GM19351 (cell line): Measurements from ENCODE around the gene PRG3.
A peak's percentile ranks its signal among the peaks of the same experiment; 100 is the strongest.

Source experiments
- ATAC-seq: cut with Tn5 transposase; IDR thresholded peaks from one replicate; pipeline ENCODE4 v1.9.1; 2021; ENCODE audit warnings: mild to moderate bottlenecking, moderate library complexity; ENCODE audit not compliant: unreplicated experiment

The PRG3 gene, protein sequence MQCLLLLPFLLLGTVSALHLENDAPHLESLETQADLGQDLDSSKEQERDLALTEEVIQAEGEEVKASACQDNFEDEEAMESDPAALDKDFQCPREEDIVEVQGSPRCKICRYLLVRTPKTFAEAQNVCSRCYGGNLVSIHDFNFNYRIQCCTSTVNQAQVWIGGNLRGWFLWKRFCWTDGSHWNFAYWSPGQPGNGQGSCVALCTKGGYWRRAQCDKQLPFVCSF

DNA sequence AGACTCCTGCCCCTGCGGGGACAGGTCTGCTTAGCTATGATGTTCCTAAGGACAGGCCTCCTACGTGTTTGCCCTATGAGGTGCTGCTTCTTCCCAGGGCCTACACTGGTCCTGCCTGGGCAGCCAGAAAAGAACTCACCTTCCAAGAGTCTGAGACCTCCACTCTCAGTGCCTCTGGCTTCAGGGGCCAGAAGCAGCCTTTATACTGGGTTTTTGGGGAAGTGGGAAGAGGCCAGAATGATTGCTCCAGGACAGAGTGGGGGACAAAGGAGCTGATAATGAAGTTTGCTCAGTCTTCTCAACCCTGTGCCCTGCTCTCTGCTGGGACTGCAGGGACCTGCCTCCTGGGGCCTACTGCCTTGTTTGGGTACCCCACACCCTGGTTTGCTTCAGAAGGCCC lies at the start of gene PRG3:
TSS of gene PRG3 (minus strand) at position 176 of the 400 bp plus-strand sequence. CDS start 442 bp downstream, outside the sequence.
- no peak for ATAC-seq

DNA sequence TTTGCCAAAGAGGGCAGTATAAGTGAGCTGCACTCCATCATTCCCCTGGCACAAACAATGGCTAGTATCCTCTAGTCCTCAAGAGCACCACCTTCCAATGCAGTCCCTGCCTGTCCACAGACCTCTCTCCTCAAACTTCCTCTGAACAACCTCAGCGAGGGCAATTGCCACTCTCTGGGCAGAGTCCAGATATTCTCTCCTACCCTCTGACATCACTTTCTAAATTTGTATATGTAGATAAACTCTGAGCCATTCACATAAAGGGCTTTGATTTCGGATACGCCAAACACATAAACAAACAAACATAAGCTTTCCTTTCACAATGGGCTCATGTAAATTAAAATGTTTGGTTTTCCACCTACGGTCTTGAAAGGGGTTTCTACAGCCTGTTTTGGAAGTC lies 49.0 kb upstream of the PRG3 start:
- ATAC-seq: no peak

DNA sequence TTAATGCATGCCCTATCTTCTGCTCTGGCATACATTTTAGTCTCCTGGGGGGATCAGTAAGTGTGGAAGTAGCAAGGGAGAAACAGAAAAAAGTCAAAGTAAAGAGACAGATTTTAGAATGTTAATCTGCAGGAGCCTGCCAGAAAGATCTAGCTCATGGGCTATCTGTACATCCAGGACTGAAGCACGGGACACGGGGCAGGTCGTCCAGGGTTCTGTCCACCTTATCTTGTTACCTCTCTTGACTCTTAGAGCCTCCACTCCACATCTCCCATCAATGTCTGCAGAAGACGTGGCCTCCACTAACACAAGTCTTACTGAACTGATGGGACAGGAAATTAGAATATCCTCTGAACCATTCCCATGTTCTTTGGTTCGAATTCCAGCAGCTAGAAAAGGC lies 47.7 kb upstream of the PRG3 start:
- no peak for ATAC-seq

DNA sequence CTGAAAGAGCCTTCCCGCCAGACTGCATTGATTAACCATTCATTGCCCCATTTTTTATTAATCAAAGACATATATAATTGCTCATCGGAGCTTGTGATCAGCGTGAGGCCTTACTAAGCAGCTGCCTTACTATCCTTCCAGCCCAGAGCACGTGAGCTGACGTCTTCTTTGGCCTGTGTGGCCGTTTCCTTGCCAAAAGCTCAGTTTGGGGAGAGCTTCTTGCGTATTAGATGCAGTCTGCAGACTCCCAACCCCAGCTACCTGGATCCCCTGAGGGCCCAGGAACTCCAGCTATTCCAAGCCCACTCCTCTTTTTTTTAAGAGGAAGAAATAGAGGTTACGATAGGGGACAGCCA lies 46.8 kb upstream of the PRG3 start:
- no peak for ATAC-seq

DNA sequence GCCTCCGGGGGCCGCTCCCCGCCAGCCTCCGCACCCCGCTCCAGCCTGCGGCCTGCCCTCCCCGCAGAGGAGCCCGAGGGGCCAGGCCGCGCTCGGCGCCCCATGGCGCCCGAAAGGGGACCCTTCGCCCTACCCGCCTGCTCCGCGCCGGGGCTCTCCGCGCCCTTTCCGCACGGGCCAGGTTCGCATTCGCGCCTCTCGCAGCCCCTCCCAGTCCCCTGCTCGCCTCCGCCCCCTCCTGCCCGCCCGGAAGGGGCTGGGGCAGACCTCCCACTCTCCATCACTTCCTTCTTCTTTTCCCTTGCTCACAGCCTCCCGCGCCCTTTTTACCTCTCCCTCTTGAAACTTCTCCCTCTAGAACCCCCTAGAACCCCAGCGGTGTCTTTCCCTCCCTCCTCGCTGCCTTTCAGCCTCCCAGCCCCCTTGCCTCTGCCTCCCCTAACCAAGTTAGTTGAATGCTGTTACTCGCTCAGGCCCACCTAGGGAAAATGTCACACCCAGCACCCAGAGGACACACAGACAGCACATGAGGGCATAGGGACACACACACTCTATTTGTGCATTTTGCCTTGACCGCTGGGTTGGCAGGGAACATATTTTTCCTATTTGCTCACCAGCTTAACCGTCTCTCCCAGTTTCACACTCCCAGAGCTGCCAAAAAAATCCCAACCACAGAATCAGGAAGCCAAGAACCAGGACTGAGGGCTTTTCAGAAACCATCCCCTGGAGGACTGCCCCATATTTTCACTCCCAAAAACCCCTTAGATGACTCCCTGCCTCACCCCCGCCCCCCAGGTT lies 46.2 kb upstream of the PRG3 start, which contains the start of gene SLC43A3:
TSS of gene SLC43A3 (minus strand) at position 193 of the 798 bp plus-strand sequence. CDS start 949 bp downstream, outside the sequence.
- peak; percentile 64 for ATAC-seq

DNA sequence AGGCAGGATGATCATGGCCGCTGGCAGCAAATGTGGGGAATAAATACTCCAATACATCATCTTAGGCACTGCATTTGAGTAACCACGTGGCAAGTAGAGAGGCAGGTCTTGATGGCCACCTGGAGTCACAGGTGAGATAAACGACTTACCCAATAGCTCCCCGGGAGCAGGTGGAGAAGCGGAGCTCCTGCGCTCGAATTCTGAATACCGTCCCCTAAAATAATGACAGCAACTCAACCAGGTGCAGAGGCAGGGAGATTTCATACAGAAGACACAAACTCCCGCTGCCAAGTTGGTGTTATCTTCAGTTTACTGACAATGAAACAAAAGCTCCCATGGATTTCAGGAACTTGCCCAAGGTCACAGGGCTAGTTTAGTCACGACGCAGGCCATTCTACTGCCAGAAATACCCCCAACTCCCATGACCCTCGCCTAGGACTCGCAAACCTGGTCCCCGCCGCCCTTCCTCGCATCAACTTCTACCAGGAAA lies 45.5 kb upstream of the PRG3 start:
- no peak for ATAC-seq

DNA sequence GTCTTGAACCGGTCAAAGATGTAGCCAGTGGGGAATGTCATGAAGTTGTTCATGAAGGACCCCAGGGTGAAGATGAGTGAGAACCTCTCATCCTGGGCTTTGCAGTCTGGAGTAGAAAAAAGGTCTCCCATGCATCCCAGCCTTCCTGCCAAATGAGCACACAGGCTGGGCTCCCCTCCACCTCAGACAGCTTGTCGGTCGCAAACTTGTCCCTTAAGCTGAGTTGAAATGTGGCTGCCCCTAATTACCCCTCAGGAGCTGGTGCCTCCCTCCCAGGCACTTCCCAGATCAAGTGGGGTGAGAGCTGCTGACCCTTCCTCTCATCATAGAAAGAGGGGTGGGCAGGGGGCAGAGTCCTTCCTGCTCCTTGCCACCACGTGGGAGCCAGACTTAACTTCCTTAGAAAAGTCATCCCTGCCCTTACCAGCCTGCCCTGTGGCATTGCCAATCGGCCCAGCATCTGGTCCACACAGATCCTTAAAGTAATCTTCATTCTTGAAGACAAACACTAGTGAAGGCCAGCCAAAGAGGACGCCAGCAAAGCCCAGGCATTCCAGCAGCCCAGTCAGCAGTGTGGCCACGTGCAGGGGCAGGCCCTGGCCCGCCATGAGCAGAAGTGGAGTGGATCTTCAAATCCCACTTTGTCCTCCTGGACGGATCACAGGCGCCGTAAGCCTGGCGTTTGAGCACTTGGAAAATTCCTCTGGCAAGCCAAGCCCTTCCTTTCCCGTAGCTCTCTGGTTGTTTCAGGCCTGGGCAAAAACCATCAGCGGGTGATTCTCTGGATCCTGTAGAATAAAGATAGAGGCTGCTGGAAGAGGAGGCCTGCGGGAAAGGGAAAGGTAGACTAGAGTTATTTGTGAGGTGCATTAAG lies 44.9 kb upstream of the PRG3 start:
- no peak for ATAC-seq

DNA sequence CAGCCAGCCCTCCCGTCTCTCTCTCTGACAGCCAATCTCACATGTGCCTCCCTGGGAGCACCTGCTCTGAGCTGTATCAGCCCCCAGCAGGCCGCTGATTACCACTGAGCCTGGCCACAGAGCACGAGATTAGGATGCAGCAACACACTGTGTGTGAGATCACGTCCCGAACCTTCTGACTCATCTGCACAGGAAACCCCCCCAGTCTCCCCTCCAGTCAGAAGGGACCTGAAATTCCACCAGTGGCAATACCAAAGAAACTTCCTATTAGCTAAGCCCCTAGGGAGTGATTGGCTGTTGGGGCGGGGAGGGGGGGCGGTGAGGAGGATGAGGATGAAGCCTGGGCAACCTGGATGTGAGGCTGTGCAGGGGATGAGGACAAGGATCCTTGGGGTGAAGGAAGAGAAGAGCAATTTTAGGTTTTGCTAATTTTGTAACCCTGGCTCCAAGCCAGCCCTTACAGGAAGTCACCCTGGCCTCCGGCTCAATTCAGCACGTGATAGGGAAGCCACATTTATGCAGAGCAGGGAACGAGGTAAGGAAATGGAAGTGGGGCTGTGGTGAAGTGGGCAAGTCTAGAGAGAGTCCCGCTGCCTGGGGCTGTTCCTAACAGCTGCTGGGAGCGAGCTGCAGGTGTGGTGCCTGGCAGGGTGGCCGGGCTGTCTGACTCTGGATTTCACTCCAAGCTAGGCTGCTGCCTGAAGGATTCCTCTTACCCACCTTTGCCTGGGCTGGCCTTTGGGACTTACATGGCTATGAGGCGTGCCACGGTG lies 44.0 kb upstream of the PRG3 start:
- ATAC-seq: peak; percentile 87

DNA sequence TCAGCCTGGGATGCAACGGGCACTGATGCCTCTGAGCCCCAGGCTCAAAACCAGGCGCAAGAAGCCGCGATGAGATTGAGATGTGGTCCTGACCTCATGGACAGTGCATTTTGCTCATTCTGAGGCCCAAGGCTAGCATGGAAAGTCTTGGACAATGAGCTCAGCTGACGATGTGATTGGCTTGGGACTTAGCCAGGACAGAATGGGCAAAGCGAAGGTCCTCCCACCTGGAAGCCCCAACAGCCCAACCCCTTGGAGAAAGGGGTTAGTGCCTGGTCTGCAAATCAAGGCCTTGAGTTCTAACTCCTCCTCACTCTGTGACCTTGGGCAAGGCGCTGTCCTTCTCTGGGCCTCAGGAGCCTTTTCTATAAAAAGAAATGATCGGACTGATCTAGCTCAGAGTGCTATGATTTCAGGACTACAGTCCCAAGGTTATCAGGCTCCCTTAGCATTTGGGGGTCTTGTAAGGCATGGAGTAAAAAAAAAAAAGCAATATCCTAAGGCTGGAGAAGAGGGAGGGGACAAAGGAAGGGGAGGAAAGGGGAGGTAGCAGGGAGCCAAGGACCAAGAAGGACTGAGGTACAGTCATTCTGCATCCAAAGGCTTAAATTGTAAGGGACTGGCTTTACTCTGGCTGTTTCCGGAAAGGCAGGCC lies 43.3 kb upstream of the PRG3 start:
- ATAC-seq: no peak

DNA sequence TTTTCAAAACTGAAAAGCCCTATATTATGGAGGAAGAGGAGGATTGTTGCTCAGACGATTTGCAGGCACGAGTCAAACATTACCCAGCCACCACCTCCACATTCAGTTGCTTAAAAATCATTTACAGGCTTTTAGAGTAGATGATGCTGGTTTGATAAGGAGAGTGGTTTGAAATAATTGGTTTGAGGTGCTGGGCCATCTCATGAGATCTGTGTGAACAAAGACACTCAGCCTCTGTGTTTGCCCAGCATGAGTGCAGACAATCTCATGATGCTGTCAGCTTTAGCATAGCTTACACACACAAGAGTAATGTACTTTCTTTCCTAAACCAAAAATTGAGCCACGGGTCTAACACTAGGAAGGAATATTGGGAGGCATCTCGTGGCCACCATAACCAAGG lies 41.7 kb upstream of the PRG3 start:
- no peak for ATAC-seq

DNA sequence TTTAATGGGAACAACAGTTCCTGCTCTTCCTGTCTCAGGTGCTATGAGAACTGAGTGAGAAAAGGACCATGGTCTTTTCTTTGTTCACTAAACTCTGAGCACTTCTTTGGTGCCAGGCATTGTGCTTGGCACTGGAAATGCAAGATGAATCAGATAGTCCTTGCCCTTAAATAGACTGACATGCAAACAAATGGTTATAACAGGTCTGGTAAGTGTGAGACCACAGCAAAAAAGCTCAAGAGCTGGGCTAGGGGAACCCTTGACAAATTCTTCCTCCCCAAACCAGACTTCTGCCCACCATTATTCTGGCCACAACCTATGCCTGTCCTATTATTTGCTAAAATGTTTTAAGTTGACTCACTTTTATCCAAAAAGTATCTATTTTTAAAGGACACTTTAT lies 40.9 kb upstream of the PRG3 start:
- no peak for ATAC-seq

DNA sequence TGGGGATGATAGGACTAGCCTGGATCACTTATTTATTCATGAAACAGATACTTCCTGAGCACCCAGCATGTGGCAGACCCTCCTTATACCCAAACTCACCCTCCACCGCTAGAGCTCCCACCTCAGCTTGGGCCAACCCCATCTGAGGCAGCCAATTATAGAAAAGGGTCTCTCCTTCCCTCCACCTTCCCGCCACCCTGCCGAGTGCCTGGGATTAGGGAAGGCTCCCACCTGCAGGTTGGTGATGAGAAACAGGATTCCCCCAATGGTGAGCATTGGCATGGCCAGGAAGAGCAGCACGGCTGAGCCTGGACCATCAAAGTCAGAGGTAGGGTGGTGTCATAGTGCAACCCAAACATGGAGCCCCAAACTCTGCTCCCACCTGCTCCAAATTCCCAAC lies 40.1 kb upstream of the PRG3 start:
- ATAC-seq: no peak

DNA sequence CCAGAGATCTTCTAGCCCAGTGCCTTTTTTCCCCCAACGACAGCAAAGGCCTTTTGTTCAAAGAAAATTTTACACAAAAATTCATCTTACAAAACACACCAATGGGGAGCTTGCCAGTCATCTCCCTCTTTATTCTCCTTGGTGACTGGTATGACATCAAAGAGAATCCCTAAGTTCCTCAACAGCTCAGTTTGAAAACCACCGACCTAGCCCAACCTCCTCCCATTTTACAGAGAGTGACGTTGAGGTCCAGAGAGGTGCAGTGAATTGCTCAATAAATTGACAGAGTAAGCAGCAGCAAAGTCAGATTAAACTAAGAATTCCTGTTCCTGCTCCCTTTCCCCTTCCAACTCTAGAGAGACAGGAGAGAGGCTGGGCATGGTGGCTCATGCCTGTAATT lies 38.2 kb upstream of the PRG3 start:
- ATAC-seq: no peak

DNA sequence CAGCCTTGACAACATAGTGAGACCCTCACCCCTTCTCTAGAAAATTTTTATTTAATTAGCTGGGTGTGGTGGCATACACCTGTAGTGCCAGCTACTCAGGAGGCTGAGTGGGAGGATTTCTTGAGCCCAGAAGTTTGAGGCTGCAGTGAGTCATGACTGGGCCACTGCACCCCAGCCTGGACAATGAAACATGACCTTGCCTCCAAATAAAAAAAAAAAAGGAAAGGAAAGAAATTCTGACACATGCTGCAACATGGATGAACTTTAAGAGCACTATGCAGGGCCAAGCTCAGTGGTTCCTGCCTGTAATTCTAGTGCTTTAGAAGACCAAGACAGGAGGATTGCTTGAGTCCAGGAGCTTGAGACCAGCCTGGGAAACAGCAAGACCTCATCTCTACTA lies 37.2 kb upstream of the PRG3 start:
- no peak for ATAC-seq

DNA sequence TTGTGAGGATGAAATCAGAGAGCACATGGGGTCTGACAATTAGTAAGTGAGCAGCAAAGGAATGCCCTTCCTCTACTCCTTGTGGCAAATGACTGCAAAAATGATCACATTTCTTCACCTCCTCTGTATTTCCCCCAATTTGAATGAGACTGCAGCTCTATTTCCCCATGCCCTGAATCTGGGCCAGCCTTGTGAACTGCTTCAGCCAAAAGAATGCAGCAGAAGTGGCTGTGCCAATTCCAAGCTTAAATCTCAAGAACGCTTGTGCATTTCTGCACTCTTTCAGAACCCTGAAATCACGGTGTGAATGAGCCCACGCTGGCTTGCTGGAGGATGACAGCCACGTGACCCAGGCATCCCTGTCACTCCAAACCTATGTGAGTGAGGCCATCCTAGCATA lies 36.1 kb upstream of the PRG3 start:
- ATAC-seq: no peak

DNA sequence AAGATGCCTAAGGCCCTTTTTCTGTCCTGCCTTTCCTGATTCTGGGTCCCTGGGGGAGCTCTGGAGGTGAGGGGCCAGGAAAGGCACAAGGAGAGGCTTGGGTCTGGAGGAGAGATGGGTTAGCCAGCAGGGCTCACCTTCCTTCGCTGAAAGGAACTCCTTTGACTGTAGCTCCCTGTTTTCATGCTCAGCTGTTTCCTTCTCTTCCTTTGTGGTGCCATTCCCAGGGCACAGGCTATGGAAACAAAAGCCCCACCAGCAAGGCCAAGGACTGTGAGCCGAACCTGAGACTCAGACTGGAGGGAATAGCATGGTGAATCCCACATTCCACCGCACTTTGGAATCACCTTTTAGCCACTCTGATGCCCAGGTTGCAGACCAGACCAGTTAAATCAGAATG lies 35.5 kb upstream of the PRG3 start:
- no peak for ATAC-seq

DNA sequence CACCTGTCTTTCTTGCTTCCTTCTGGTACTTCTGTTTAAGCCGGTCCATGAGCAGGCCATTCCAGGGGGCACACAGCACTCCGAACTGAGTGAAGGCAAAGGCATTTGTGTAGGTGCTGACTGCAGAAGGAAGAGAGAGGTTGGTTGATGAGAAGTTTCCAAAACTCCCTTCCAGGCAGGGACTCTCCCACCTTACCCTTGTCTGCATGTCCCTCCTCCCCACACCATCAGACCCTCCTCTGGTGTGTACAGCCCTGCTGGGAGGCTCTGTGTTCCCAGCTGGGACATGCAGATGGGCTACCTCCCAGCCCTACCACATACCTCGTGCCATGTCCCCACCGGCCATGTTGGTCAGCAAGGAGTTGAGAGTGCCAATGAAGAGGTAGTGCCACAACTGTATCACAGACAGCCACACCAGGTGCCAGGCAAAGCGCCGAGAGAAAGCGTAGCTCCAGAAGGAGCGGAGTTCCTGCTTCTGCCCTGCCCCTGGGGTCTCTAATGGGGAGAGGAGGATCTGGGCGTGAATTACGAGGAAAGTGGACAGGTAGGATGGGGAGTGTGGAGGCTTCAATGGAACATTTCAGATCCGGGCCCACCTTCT lies 33.8 kb upstream of the PRG3 start:
- ATAC-seq: no peak

DNA sequence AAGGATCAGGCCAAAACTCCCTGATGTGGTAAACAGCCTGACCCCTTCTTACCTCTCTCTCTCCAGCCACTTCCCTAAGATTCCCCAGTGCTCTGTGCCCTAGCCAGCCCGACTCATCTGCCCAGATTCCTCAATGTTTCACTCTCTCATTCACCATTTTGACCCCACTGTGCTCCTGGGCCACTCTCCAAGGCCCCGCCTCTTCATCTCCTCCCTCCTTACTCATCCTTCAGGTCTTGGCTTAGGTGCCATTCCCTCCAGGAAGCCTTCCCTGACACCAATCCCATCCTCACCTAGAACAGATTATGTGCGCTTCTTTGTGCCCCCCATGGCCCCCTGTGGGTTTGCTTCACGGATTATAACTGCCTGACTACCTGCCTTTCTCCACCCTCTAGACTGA lies 32.7 kb upstream of the PRG3 start:
- no peak for ATAC-seq

DNA sequence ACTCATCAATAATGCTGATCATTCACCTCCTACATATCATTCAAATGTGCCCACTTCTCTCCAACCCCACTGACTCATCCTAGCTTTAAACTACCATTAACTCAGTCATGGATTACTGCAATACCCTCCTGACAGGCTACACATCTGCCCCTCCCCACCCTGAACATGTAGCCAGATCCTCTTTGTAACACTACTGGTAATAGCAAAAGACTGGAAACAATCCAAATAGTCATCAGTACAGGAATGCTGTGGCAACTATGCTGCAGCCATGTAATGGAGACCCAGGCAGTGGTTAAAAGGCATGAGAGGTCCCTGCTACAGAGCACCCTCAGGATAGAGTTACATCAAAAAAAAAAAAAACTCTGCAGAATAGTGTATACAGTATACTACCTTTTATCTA lies 29.3 kb upstream of the PRG3 start:
- ATAC-seq: no peak
